Suppressor macrophage treated with lipopolysaccharide for 4 hours (primary cell): ENCODE measurements around the gene OBI1.

Experiments
- DNase-seq: peaks from one replicate; pipeline ENCODE4 v3.0.0-alpha.2; 2020

OBI1 gene

GRCh38 chr13:78603240-78603957 is 55.6 kb downstream of the OBI1 start, which contains the start of gene POU4F1:
TSS of gene POU4F1 (minus strand) at chr13:78603552. CDS start at chr13:78603326, 226 bp downstream.
- DNase-seq, result no peak

GRCh38 chr13:78602561-78603239 is 56.3 kb downstream of the OBI1 start:
- no peak for DNase-seq

- DNase-seq, result no peak
Measured at GRCh38 chr13:78601874-78602560, 56.9 kb downstream of the OBI1 start.

GRCh38 chr13:78601124-78601873 is 57.7 kb downstream of the OBI1 start:
- DNase-seq, result no peak

GRCh38 chr13:78600280-78600883 is 58.6 kb downstream of the OBI1 start:
- DNase-seq, result no peak

- DNase-seq, result no peak
Measured at GRCh38 chr13:78599645-78600279, 59.2 kb downstream of the OBI1 start.

GRCh38 chr13:78598966-78599644 is 59.9 kb downstream of the OBI1 start:
- no peak for DNase-seq

GRCh38 chr13:78598116-78598781 is 60.7 kb downstream of the OBI1 start:
- DNase-seq, result no peak

- no peak for DNase-seq
Measured at GRCh38 chr13:78597602-78597932, 61.4 kb downstream of the OBI1 start.

- DNase-seq, result no peak
Measured at GRCh38 chr13:78596736-78597601, 62.0 kb downstream of the OBI1 start.

GRCh38 chr13:78596399-78596735 is 62.6 kb downstream of the OBI1 start:
- DNase-seq, result no peak

- peak; percentile 65 for DNase-seq
Measured at GRCh38 chr13:78595495-78596398, 63.2 kb downstream of the OBI1 start.

GRCh38 chr13:78594456-78594975 is 64.4 kb downstream of the OBI1 start:
- DNase-seq, result no peak

GRCh38 chr13:78593652-78594455 is 65.1 kb downstream of the OBI1 start:
- DNase-seq, result no peak

GRCh38 chr13:78593129-78593528 is 65.8 kb downstream of the OBI1 start:
- no peak for DNase-seq

- no peak for DNase-seq
Measured at GRCh38 chr13:78592584-78592983, 66.4 kb downstream of the OBI1 start.

- DNase-seq, result no peak
Measured at GRCh38 chr13:78589206-78589605, 69.7 kb downstream of the OBI1 start.

- DNase-seq, result no peak
Measured at GRCh38 chr13:78587395-78587794, 71.6 kb downstream of the OBI1 start.
